ENCODE data around the gene SLC10A3. TPM values are rescaled to one million over a fixed set of nuclear protein-coding genes. Genes with fewer than 3 reads are reported as not detected.

Gene SLC10A3
- total and polyA plus RNA-seq, 2 donors (not counting 1 experiment from before 2014, with no cell fraction given): 15.2 to 16.0 TPM

DNA sequence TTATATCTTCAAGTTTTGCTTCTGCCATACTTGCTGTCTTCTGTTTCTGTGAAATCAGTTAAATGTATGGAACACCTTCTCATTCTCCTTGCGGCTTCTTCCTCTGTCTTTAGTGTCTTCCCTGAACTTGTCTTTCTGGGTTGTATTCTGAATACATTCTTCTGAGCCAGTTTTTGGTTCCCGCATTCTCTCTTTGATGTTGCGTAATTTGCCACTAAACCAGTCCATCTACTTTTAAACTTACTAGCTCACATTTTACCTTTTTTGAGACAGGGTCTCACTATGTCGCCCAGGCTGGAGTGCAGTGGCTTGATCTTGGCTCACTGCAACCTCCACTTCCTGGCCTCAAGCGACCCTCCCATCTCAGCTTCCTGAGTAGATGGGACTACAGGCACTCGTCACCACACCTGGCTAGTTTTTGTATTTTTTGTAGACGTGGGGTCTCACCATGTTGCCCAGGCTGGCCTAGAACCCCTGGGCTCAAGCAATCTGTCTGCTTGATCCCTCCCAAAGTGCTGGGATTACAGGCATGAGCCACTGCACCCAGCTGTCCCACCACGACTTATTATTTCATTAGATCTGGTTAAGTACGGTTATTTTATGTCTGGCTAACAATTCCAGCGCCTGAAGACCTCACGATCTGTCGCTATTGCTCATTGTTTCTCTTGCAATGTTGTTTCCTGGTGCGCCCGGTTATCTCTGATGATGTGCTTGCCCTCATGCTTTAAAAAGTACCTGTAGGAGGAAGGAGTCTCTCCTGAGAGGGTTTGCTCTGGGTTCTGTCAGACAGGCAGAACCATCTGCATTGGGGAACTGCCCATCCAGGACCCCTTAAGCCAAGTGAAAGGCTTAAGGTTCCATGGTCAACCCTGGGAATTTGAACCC lies 35.4 kb upstream of the SLC10A3 start:
- H3K36me3 ChIP-seq (ENCODE audit: control insufficient read depth, insufficient read depth, low read length): peaks cover 4% of the 10 kb centered on the region
- H3K4me1 ChIP-seq (ENCODE audit: control insufficient read depth, extremely low read depth, insufficient read depth, low read length): peaks cover 3% of the 10 kb centered on the region
- no peaks in the 10 kb centered on the region for H3K9me3 ChIP-seq (ENCODE audit: control insufficient read depth, insufficient read depth, low read depth, low read length)
- no peak for DNase-seq (ENCODE audit: low read depth in 2 of 2)
- no peaks in the 10 kb centered on the region for H4K20me1 ChIP-seq (ENCODE audit: control insufficient read depth, extremely low read depth, insufficient read depth, low read length)
- H3K9ac ChIP-seq (ENCODE audit: insufficient read depth, low read length): no peak overlapping the region
- TF ChIP-seq CTCF (conservative IDR thresholded peaks at IDR 0.05 in 1 of 2, IDR thresholded peaks at IDR 0.05 in 1 of 2; ENCODE audit: low read depth in 1 of 2, low read length in 2 of 2): no peak
- no peak for TF ChIP-seq EZH2 (IDR thresholded peaks at IDR 0.05; ENCODE audit: low read length, missing control alignments)
- H3K79me2 ChIP-seq (ENCODE audit: control insufficient read depth, insufficient read depth, low read length): no peaks in the 10 kb centered on the region
- no peak overlapping the region for H3K4me2 ChIP-seq (ENCODE audit: extremely low read depth, insufficient read depth, low read length)
- H3K4me3 ChIP-seq (replicated peaks in 1 of 4; ENCODE audit: control extremely low read depth in 1 of 4, insufficient read depth in 1 of 4, low read depth in 3 of 4, low read length in 4 of 4): no peak overlapping the region
- H3K27me3 ChIP-seq (ENCODE audit: control insufficient read depth, insufficient read depth, low read length): no peaks in the 10 kb centered on the region
- no peak overlapping the region for H3K27ac ChIP-seq (ENCODE audit: insufficient read depth, low read length)
- H2AFZ ChIP-seq (ENCODE audit: low read length): no peak overlapping the region

DNA sequence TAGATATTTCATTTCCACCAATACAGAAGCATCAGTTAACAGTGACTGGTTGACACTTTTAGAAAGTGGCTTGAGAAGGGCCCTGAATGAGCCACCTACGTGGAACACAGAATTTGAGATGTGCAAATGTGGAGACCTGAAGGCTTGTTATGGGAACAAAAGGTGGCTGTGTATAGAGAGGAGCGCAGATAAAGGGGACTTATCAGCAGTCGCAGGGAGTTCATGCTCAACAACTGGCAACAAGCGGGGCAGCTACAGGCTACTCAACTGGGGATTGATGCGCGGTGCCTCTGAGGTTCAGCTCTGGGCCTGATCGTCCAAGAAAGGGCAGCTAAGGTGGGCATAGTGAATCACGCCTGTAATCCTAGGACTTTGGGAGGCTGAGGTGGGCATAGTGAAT lies 29.0 kb upstream of the SLC10A3 start:
- Histone ChIP-seq H3K4me3 (replicated peaks in 1 of 4; ENCODE audit: control extremely low read depth in 1 of 4, insufficient read depth in 1 of 4, low read depth in 3 of 4, low read length in 4 of 4) (no peak overlapping the region), H2AFZ (ENCODE audit: low read length) (no peak overlapping the region), H3K27me3 (ENCODE audit: control insufficient read depth, insufficient read depth, low read length) (no peaks in the 10 kb centered on the region), H3K9ac (ENCODE audit: insufficient read depth, low read length) (no peak overlapping the region), H4K20me1 (ENCODE audit: control insufficient read depth, extremely low read depth, insufficient read depth, low read length) (no peaks in the 10 kb centered on the region), H3K27ac (ENCODE audit: insufficient read depth, low read length) (no peak overlapping the region), H3K4me1 (ENCODE audit: control insufficient read depth, extremely low read depth, insufficient read depth, low read length) (peaks cover 10% of the 10 kb centered on the region), H3K79me2 (ENCODE audit: control insufficient read depth, insufficient read depth, low read length) (peaks cover 4% of the 10 kb centered on the region), H3K9me3 (ENCODE audit: control insufficient read depth, insufficient read depth, low read depth, low read length) (no peaks in the 10 kb centered on the region), H3K4me2 (ENCODE audit: extremely low read depth, insufficient read depth, low read length) (no peak overlapping the region), H3K36me3 (ENCODE audit: control insufficient read depth, insufficient read depth, low read length) (no peaks in the 10 kb centered on the region)
- TF ChIP-seq CTCF (conservative IDR thresholded peaks at IDR 0.05 in 1 of 2, IDR thresholded peaks at IDR 0.05 in 1 of 2; ENCODE audit: low read depth in 1 of 2, low read length in 2 of 2) (no peak), EZH2 (IDR thresholded peaks at IDR 0.05; ENCODE audit: low read length, missing control alignments) (no peak)
- DNase-seq (ENCODE audit: low read depth in 2 of 2): no peak

DNA sequence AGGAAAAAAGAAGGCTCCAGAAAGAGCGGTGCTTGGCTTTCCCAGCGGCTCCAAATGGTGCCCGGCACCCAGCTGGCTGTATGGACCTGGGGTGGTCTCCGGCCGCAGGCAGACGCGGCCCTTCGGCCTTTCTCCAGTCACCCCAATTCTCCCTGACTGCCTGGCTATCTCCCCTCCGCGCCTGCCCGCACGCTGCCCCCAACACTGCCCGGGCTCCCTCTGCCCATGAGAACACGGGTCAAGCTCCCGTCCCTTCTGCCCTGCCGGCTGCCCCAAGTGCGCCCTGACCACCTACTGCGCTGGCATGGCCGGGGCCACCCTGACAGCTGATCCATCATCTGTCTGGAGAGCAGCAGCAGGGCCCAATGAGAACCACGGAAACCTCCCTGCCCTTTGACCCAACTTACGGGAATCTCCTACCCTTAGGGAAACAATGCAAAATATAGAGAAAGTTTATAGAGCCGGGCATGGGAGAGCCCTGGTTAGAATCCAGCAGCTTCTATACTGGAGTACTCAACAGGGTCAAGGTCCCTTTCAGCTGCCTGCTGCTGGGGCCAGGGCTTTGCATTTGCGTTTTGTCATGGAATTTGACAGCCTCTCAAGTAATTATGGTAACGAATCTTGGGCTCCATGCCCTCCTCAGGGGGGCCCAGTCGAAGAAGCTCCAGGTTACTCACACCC lies 26.8 kb upstream of the SLC10A3 start:
- H3K27me3 ChIP-seq (ENCODE audit: control insufficient read depth, insufficient read depth, low read length): no peaks in the 10 kb centered on the region
- H3K79me2 ChIP-seq (ENCODE audit: control insufficient read depth, insufficient read depth, low read length): peaks cover 4% of the 10 kb centered on the region
- DNase-seq (ENCODE audit: low read depth in 2 of 2): peak in 1 of 2 donors; percentile 63
- H3K27ac ChIP-seq (ENCODE audit: insufficient read depth, low read length): peak overlapping the region; percentile 69
- no peaks in the 10 kb centered on the region for H4K20me1 ChIP-seq (ENCODE audit: control insufficient read depth, extremely low read depth, insufficient read depth, low read length)
- TF ChIP-seq CTCF (conservative IDR thresholded peaks at IDR 0.05 in 1 of 2, IDR thresholded peaks at IDR 0.05 in 1 of 2; ENCODE audit: low read depth in 1 of 2, low read length in 2 of 2): no peak
- TF ChIP-seq EZH2 (IDR thresholded peaks at IDR 0.05; ENCODE audit: low read length, missing control alignments): no peak
- peak overlapping the region; percentile 72 for H3K4me2 ChIP-seq (ENCODE audit: extremely low read depth, insufficient read depth, low read length)
- H3K4me3 ChIP-seq (replicated peaks in 1 of 4; ENCODE audit: control extremely low read depth in 1 of 4, insufficient read depth in 1 of 4, low read depth in 3 of 4, low read length in 4 of 4): peak overlapping the region in 2 of 4 experiments; percentile 51 to 52
- H3K4me1 ChIP-seq (ENCODE audit: control insufficient read depth, extremely low read depth, insufficient read depth, low read length): peaks cover 10% of the 10 kb centered on the region
- H3K36me3 ChIP-seq (ENCODE audit: control insufficient read depth, insufficient read depth, low read length): no peaks in the 10 kb centered on the region
- H3K9ac ChIP-seq (ENCODE audit: insufficient read depth, low read length): peak overlapping the region; percentile 48
- no peak overlapping the region for H2AFZ ChIP-seq (ENCODE audit: low read length)
- H3K9me3 ChIP-seq (ENCODE audit: control insufficient read depth, insufficient read depth, low read depth, low read length): no peaks in the 10 kb centered on the region
